Stimulated activated naive B cell treated with anti-CD40 and anti-IgM and Interleukin-4, amounts not matched to agents 10 μg/mL and 1 μg/mL and 100 μg/mL, for 72 hours (primary cell): Measurements from ENCODE around the gene CYP4F11.
"Not testable (repeated sequence)": the region's sequence is repeated elsewhere in the genome, so short reads cannot be mapped to it uniquely, and the experiment has no call there.

Experiments
- ATAC-seq, 2 donors: fragments of 150-1000 bp; cut with Tn5 transposase; replicated peaks; 2 replicates each; pipeline ENCODE4 v1.10.0; 2021; ENCODE audit warnings: moderate library complexity in 1 of 2
- DNase-seq: peaks from one replicate; pipeline ENCODE4 v3.0.0; 2021
- H3K27ac Mint-ChIP-seq: one replicate; pipeline ENCODE4 v1.8.0; 2022; ENCODE audit warnings: mild to moderate bottlenecking, mixed read lengths
- H3K27me3 Mint-ChIP-seq, 2 donors: one replicate each; pipeline ENCODE4 v1.8.0; 2022; ENCODE audit warnings: mixed read lengths in 2 of 2
- H3K36me3 Mint-ChIP-seq, 2 donors: one replicate each; pipeline ENCODE4 v1.8.0; 2022; ENCODE audit warnings: mixed read lengths in 2 of 2, mild to moderate bottlenecking in 1 of 2
- H3K4me1 Mint-ChIP-seq, 2 donors: one replicate each; pipeline ENCODE4 v1.8.0; 2022; ENCODE audit warnings: mixed read lengths in 2 of 2, mild to moderate bottlenecking in 1 of 2
- H3K4me3 Mint-ChIP-seq, 2 donors: one replicate each; pipeline ENCODE4 v1.8.0; 2022; ENCODE audit warnings: mild to moderate bottlenecking in 2 of 2, mixed read lengths in 2 of 2, moderate library complexity in 1 of 2
- H3K9me3 Mint-ChIP-seq, 2 donors: one replicate each; pipeline ENCODE4 v1.8.0; 2022; ENCODE audit warnings: mixed read lengths in 2 of 2, mild to moderate bottlenecking in 1 of 2

The CYP4F11 gene

GRCh38 chr19:15934332-15935078 lies at the start of gene CYP4F11:
CYP4F11 (minus strand) TSS chr19:15934529; CDS start chr19:15934408, 121 bp downstream.
- H3K9me3 Mint-ChIP-seq, result peaks cover 5% of the 10 kb centered on the region in 2 donors
- no peak for ATAC-seq
- peaks cover 3% of the 10 kb centered on the region in 2 donors for H3K36me3 Mint-ChIP-seq
- no peak for DNase-seq
- H3K4me1 Mint-ChIP-seq, result peaks cover 0 to 6% of the 10 kb centered on the region in 2 donors
- H3K27me3 Mint-ChIP-seq, result peaks cover 17 to 57% of the 10 kb centered on the region in 2 donors
- H3K4me3 Mint-ChIP-seq, result no peak within 1 kb of the TSS
- no peak within 1 kb of the TSS for H3K27ac Mint-ChIP-seq

GRCh38 chr19:15979293-15979692 lies 45.0 kb upstream of the CYP4F11 start:
- no peak overlapping the region for H3K4me3 Mint-ChIP-seq
- no peak for DNase-seq
- H3K27me3 Mint-ChIP-seq, result peaks cover 21 to 43% of the 10 kb centered on the region in 2 donors
- no peak overlapping the region for H3K27ac Mint-ChIP-seq
- H3K4me1 Mint-ChIP-seq, result no peaks in the 10 kb centered on the region
- H3K36me3 Mint-ChIP-seq, result no peaks in the 10 kb centered on the region
- H3K9me3 Mint-ChIP-seq, result peaks cover 0 to 3% of the 10 kb centered on the region in 2 donors
- ATAC-seq, result no peak

DNA sequence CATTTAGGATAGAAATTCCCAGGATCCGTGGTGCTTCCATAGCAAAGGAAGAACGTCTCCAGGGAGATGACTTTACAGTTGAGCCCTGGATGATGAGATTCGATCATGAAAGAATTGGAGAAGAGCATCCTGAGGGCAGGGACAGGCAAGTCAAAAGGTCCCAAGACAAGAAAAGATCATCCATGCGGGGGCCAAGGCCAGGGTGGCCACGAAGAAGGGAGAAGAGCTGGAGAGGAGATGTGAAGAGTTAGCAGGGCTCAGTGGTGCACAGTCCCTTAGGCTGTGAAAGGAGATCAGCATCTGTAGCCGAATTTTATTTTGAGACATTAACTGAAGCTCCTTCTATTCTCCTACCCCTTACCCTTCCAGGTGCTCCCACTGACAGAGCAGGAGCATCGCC lies 43.4 kb upstream of the CYP4F11 start:
- H3K9me3 Mint-ChIP-seq, result peaks cover 0 to 3% of the 10 kb centered on the region in 2 donors
- no peaks in the 10 kb centered on the region for H3K4me1 Mint-ChIP-seq
- H3K27me3 Mint-ChIP-seq, result peaks cover 21 to 51% of the 10 kb centered on the region in 2 donors
- DNase-seq (no peak), ATAC-seq (no peak)
- H3K27ac Mint-ChIP-seq, result no peak overlapping the region
- no peaks in the 10 kb centered on the region for H3K36me3 Mint-ChIP-seq
- H3K4me3 Mint-ChIP-seq, result no peak overlapping the region

GRCh38 chr19:15976836-15977689 lies 42.7 kb upstream of the CYP4F11 start:
- ATAC-seq (no peak), DNase-seq (no peak)
- H3K27ac Mint-ChIP-seq, result no peak overlapping the region
- H3K4me1 Mint-ChIP-seq, result no peaks in the 10 kb centered on the region
- no peak overlapping the region for H3K4me3 Mint-ChIP-seq
- H3K27me3 Mint-ChIP-seq, result peaks cover 26 to 56% of the 10 kb centered on the region in 2 donors
- no peaks in the 10 kb centered on the region for H3K36me3 Mint-ChIP-seq
- H3K9me3 Mint-ChIP-seq, result peaks cover 0 to 3% of the 10 kb centered on the region in 2 donors

- DNase-seq (no peak), ATAC-seq (no peak)
- H3K9me3 Mint-ChIP-seq, result no peaks in the 10 kb centered on the region
- H3K4me3 Mint-ChIP-seq, result no peak overlapping the region
- H3K27me3 Mint-ChIP-seq, result peaks cover 32 to 54% of the 10 kb centered on the region in 2 donors
- H3K4me1 Mint-ChIP-seq, result no peaks in the 10 kb centered on the region
- no peaks in the 10 kb centered on the region for H3K36me3 Mint-ChIP-seq
- no peak overlapping the region for H3K27ac Mint-ChIP-seq
Measured at GRCh38 chr19:15974856-15975255, 40.5 kb upstream of the CYP4F11 start.

DNA sequence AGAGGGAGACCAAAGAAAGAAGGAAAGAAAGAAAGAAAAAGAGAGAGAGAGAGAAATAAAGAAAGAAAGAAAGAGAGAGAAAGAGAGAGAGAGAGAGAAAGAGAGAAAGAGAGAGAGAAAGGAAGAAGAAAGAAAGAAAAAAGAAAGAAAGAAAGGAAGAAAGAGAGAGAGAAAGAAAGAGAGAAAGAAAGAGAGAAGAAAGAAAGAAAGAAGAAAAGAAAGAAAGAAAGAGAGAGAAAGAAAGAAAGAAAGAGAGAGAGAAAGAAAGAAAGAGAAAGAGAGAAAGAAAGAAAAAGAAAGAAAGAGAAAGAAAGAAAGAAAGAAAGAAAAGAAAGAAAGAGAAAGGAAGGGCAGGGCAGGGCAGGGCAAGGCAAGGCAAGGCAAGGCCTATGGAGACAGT lies 37.7 kb upstream of the CYP4F11 start:
- not testable (repeated sequence) for ATAC-seq, DNase-seq, H3K4me3 Mint-ChIP-seq, H3K9me3 Mint-ChIP-seq, H3K27ac Mint-ChIP-seq, H3K4me1 Mint-ChIP-seq, H3K36me3 Mint-ChIP-seq
- H3K27me3 Mint-ChIP-seq, result peaks cover 32 to 46% of the 10 kb centered on the region in 2 donors

DNA sequence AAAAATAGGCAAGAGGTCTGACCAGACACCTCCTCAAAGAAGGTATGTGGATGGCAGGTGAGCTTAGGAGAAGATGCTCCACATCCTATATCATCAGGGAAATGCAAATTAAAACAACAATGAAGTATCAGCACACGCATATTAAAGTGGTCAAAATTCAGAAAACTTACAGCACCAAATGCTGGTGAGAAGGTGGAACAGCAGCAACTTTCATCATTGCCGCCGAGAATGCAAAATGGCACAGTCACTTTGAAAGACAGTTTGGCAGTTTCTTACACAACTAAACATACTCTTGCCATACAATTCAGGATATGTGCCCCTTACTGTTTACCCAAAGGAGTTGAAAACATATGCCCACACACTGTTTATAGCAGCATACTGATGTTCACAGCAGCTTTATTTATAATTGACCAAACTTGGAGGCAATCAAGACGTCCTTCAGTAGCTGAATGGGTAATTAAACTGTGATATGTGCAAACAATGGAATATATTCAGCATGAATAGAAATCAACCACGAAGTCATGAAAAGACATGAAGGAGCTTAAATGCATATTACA lies 37.0 kb upstream of the CYP4F11 start:
- DNase-seq, result no peak

DNA sequence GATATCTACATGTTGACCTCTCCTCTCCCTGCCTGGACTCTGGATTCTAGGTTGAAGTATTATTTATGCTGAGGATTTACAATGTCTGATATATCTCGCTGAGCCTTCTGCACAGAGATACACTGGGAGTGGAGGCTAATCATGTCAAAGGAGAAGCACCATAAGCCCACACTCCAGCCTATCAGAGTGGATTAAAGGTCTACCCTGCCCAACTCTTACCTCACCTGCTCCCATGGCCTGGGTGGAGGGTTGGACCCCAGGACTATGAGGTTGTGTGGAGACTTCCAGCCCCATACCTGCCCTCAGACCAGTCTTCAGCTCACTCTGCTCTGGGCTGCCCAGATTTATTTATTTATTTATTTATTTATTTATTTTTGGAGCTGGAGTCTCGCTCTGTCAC lies 29.9 kb upstream of the CYP4F11 start:
- no peak for DNase-seq

More for the DNA sequence above, 37.0 kb upstream of the CYP4F11 start:
- Mint-ChIP-seq H3K27me3 (peaks cover 35 to 48% of the 10 kb centered on the region in 2 donors), H3K9me3 (no peaks in the 10 kb centered on the region), H3K4me3 (no peak overlapping the region), H3K27ac (no peak overlapping the region), H3K4me1 (no peaks in the 10 kb centered on the region), H3K36me3 (no peaks in the 10 kb centered on the region)
- ATAC-seq, result no peak

GRCh38 chr19:15962319-15962718 lies 28.0 kb upstream of the CYP4F11 start:
- DNase-seq (no peak), ATAC-seq (no peak)
- Mint-ChIP-seq H3K36me3 (no peaks in the 10 kb centered on the region), H3K9me3 (peaks cover 0 to 4% of the 10 kb centered on the region in 2 donors), H3K27ac (no peak overlapping the region), H3K4me3 (no peak overlapping the region), H3K27me3 (peaks cover 34 to 50% of the 10 kb centered on the region in 2 donors), H3K4me1 (no peaks in the 10 kb centered on the region)

More for the DNA sequence above, 29.9 kb upstream of the CYP4F11 start:
- Mint-ChIP-seq H3K9me3 (peaks cover 0 to 4% of the 10 kb centered on the region in 2 donors), H3K36me3 (no peaks in the 10 kb centered on the region), H3K27ac (no peak overlapping the region), H3K4me1 (no peaks in the 10 kb centered on the region), H3K27me3 (peaks cover 35 to 42% of the 10 kb centered on the region in 2 donors), H3K4me3 (no peak overlapping the region)
- no peak for ATAC-seq

GRCh38 chr19:15954820-15955219 lies 20.5 kb upstream of the CYP4F11 start:
- DNase-seq (no peak), ATAC-seq (no peak)
- no peaks in the 10 kb centered on the region for H3K4me1 Mint-ChIP-seq
- no peak overlapping the region for H3K27ac Mint-ChIP-seq
- H3K9me3 Mint-ChIP-seq, result peaks cover 0 to under 1% of the 10 kb centered on the region in 2 donors
- H3K4me3 Mint-ChIP-seq, result no peak overlapping the region
- H3K27me3 Mint-ChIP-seq, result peaks cover 46 to 72% of the 10 kb centered on the region in 2 donors
- peaks cover 0 to under 1% of the 10 kb centered on the region in 2 donors for H3K36me3 Mint-ChIP-seq

DNA sequence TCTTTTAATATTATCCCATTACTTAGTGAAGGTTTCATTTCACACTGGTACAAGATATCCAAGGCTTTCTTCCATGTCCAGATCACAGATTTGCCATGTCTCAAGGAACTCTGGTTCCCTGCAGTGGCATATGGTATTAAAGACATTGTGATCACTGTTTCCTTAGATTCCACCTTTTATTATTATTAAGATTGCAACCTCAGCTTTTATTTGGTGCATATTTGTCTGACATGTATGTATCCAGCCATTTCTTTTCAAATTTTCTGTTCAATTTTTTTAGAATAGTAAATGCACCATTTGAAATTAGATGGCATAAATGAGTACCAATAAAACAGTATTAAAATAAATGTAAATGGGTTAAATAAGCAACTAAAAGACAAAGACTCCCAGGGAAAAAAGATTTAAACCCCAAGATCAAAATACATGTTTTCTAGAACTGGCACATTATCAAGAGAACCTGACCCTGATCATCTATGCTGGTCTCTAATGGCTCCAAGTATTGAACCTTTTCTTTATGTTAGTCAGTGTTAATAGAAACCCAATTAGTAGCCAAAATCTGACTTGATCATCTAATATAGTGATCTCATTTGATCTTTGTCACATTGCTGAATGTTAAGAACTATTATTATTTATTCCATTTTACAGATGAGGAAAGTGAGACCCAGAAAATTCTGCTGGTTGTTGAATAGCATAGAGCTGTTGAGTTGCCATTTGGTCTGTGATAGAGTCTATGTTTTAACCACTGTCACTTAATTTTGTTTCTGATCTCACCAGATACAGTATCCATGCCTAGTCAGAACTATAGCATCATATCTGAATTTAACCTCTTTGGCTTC lies 14.1 kb upstream of the CYP4F11 start, which contains the start of gene OR10H4:
Gene OR10H4 (plus strand): TSS at position 786 of the 836 bp plus-strand sequence. CDS start 0 bp downstream, at position 786.
- no peak within 1 kb of the TSS for H3K27ac Mint-ChIP-seq
- H3K36me3 Mint-ChIP-seq, result peaks cover 5 to 13% of the 10 kb centered on the region in 2 donors
- H3K27me3 Mint-ChIP-seq, result peaks cover 37 to 62% of the 10 kb centered on the region in 2 donors
- no peak for DNase-seq
- H3K9me3 Mint-ChIP-seq, result peaks cover 16 to 21% of the 10 kb centered on the region in 2 donors
- ATAC-seq, result no peak
- no peak within 1 kb of the TSS for H3K4me3 Mint-ChIP-seq
- H3K4me1 Mint-ChIP-seq, result no peaks in the 10 kb centered on the region

- DNase-seq (no peak), ATAC-seq (no peak)
- Mint-ChIP-seq H3K4me1 (no peaks in the 10 kb centered on the region), H3K4me3 (no peak overlapping the region), H3K36me3 (peaks cover 5 to 13% of the 10 kb centered on the region in 2 donors), H3K27me3 (peaks cover 26 to 55% of the 10 kb centered on the region in 2 donors), H3K9me3 (peaks cover 16 to 21% of the 10 kb centered on the region in 2 donors), H3K27ac (no peak overlapping the region)
Measured at GRCh38 chr19:15945301-15945700, 11.0 kb upstream of the CYP4F11 start.

DNA sequence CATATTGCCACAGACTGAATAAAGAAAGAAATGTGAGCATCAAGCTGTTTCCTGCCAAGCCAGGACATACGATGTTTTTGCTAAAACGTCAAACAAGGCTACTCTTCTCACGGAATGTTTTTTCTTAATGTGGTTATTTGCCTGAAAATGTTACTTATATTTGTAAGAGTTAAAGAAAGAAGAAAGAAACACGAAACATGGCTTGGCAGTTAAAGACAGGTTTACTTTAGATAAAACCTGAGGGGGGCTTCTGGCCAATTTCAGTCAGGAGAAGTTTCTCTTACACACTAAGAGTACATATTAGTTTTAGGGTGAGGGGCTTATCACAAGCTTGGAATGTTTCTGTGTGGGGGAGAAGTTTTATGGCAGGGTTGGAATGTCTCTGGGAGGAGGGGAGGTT lies 10.1 kb upstream of the CYP4F11 start:
- Mint-ChIP-seq H3K27ac (no peak overlapping the region), H3K36me3 (peaks cover 5 to 8% of the 10 kb centered on the region in 2 donors), H3K9me3 (peaks cover 13 to 17% of the 10 kb centered on the region in 2 donors), H3K4me3 (no peak overlapping the region), H3K27me3 (peaks cover 30 to 55% of the 10 kb centered on the region in 2 donors), H3K4me1 (no peaks in the 10 kb centered on the region)
- no peak for DNase-seq
- ATAC-seq, result no peak
